Measurements from ENCODE around the gene CTNNBL1.

DNA sequence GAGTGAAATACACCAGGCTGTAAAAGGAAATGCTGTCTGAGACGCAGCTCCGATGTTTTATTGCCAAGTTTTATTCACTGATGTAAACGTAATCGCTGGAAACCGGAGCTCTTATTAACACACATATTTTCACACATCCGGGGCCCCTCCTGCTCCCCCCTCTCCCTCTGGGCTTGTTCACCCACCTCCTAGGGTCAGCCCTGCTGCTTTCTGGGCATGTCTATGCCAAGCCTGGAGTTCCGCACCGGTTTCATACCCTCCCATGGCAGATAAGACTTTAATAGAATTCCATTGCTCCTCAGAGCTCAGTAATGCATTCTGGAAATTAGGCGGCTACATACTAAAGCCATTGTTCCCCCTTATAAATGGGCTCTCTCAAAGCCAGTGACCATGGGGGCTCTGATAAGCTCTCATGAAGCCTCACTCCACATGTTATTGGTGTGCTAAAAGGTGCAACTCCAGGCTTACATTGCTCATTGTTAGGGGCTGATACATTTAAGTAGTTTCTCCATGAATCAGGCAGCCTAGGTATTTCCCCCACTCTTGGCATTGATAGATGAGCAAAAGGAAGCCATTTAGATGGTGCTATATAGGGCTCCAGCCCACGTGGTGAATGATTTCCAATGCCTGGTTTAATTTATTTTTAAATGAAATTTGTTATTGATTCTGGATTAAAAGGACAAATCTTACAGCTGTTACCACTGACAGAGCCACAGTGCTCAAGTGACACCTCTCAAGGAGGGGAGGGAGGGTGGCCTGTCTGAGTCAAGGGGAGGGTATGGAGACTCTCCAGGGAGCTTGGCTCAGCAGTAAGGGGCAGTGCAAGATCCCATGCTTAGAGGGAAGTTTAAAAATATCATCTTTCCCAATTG is 204.6 kb downstream of the CTNNBL1 start:
- TF ChIP-seq, protein P1, sequence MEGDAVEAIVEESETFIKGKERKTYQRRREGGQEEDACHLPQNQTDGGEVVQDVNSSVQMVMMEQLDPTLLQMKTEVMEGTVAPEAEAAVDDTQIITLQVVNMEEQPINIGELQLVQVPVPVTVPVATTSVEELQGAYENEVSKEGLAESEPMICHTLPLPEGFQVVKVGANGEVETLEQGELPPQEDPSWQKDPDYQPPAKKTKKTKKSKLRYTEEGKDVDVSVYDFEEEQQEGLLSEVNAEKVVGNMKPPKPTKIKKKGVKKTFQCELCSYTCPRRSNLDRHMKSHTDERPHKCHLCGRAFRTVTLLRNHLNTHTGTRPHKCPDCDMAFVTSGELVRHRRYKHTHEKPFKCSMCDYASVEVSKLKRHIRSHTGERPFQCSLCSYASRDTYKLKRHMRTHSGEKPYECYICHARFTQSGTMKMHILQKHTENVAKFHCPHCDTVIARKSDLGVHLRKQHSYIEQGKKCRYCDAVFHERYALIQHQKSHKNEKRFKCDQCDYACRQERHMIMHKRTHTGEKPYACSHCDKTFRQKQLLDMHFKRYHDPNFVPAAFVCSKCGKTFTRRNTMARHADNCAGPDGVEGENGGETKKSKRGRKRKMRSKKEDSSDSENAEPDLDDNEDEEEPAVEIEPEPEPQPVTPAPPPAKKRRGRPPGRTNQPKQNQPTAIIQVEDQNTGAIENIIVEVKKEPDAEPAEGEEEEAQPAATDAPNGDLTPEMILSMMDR (IDR thresholded peaks at IDR 0.05): no peak
- TF ChIP-seq POLR2A (IDR thresholded peaks at IDR 0.05): no peak
